Left lung (tissue), 10 donors: ENCODE measurements around the gene CMSS1. TPM values are rescaled to one million over a fixed set of nuclear protein-coding genes. Genes with fewer than 3 reads are reported as not detected.
A peak's percentile ranks its signal among the peaks of the same experiment; 100 is the strongest.

Experiments
- ATAC-seq: fragments of 200-7000 bp; cut with Tn5 transposase; one replicate; pipeline ENCODE4 v1.9.1; 2020; ENCODE audit warnings: moderate library complexity
- DNase-seq, 4 donors: peaks; one replicate each; pipeline ENCODE4 v3.0.0-alpha.2; 2013 to 2020
- H3K27ac ChIP-seq, 2 donors: fragments of 200-600 bp; sonication (generic) in 1 of 2; one replicate each; pipeline versions ENCODE4 v1.5.0 to v1.8.0; 2020 to 2021
- H3K27me3 ChIP-seq, 2 donors: fragments of 200-600 bp; sonication (generic) in 1 of 2; one replicate each; pipeline versions ENCODE4 v1.5.0 to v1.8.0; 2020 to 2021
- H3K36me3 ChIP-seq, 2 donors: fragments of 200-600 bp; sonication (generic) in 1 of 2; one replicate each; pipeline versions ENCODE4 v1.5.0 to v1.8.0; 2020 to 2021
- H3K4me1 ChIP-seq, 2 donors: fragments of 200-600 bp; one replicate each; pipeline ENCODE4 v1.8.0; 2021
- H3K4me3 ChIP-seq, 2 donors: fragments of 200-600 bp; sonication (generic) in 1 of 2; one replicate each; pipeline versions ENCODE4 v1.5.0 to v1.8.0; 2020 to 2021; ENCODE audit warnings: mild to moderate bottlenecking in 1 of 2
- H3K9me3 ChIP-seq, 2 donors: fragments of 200-600 bp; sonication (generic) in 1 of 2; one replicate each; pipeline versions ENCODE4 v1.5.0 to v1.8.0; 2020 to 2021
- CTCF ChIP-seq, 2 donors: fragments of 200-600 bp; sonication (generic) in 1 of 2; IDR thresholded peaks; one replicate each; pipeline versions ENCODE4 v1.5.0 to v1.8.0; 2021; ENCODE audit warnings: antibody characterized with exemption in 2 of 2
- intact Hi-C, 2 donors: fragments of 100-400 bp; cut with DNase I; formaldehyde crosslinking; loops; one replicate each; pipeline versions ENCODE4 v1.11.2 to v1.14.2; 2022
- polyA plus RNA-seq, 6 donors: library from polyadenylated mRNA; unstranded; fragments of 120-200 nt; gene quantifications; one replicate each; pipeline ENCODE4 v1.2.1, GENCODE V29; 2013; ENCODE audit not compliant: insufficient read length in 6 of 6
- total RNA-seq, 2 donors: library from RNA; stranded (reverse); fragmentation: NEBNext Ultra II Directional; extraction: Animal tissue kit (Norgen Biotek cat#: 25700); gene quantifications; one replicate each; pipeline ENCODE4 v1.2.1, GENCODE V29; 2021
- donor health status: DM: no; HTN: yes; CAD: no.
- donor health status: DM: no; HTN: no; CAD: no.

The CMSS1 gene
- total and polyA plus RNA-seq, 8 donors, result 13.4 to 51.0 (median 41.8) TPM

- no peak overlapping the region for H3K4me3 ChIP-seq
- H3K27me3 ChIP-seq, result no peaks in the 10 kb centered on the region
- H3K9me3 ChIP-seq, result no peaks in the 10 kb centered on the region
- DNase-seq, result no peak
- H3K27ac ChIP-seq, result no peak overlapping the region
- no peaks in the 10 kb centered on the region for H3K36me3 ChIP-seq
- intact Hi-C loops, result no loop called here
- no peaks in the 10 kb centered on the region for H3K4me1 ChIP-seq
- TF ChIP-seq CTCF (IDR thresholded peaks at IDR 0.05), result no peak
- no peak for ATAC-seq
Measured at GRCh38 chr3:99971761-99972160, 154.1 kb downstream of the CMSS1 start.

DNA sequence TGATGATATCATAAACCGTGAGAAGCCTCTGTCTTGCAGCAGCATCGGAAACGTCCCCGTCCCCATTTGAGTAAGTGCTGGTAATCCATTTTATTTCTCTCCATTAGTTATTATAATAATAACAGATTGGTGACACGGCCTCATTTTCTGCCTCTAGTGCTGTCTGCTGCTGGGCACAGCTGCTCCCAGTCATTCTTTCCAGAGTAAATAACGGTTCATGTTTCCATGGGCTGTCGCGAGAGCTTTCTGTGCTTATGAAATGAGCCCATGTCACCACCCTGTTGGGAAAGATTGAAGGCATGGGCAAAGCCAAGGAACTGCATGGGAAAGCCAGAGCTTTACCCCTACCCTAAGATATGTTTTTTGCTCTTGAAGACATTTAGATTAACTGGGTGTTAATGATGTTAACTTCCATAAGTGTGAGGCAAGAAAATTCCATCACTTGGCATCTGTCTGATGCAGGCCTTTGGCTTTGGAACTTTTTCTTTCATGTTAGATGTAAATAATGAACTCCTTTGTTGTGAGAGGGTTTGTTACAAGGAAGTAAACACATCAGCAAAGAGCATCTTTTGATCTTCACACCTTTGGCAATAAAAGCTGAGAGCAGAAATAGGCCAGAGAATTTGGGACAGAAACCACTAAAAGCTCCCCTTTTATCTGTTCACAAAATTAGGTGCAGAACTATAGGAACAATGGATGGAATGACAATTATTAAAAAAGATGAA is 154.9 kb downstream of the CMSS1 start:
- no peaks in the 10 kb centered on the region for H3K36me3 ChIP-seq
- H3K27me3 ChIP-seq, result no peaks in the 10 kb centered on the region
- H3K4me1 ChIP-seq, result no peaks in the 10 kb centered on the region
- H3K4me3 ChIP-seq, result no peak overlapping the region
- TF ChIP-seq CTCF (IDR thresholded peaks at IDR 0.05), result no peak
- H3K27ac ChIP-seq, result no peak overlapping the region
- DNase-seq (peak in 1 of 4 donors; percentile 36), ATAC-seq (no peak)
- no peaks in the 10 kb centered on the region for H3K9me3 ChIP-seq
- intact Hi-C loops, result no loop called here

DNA sequence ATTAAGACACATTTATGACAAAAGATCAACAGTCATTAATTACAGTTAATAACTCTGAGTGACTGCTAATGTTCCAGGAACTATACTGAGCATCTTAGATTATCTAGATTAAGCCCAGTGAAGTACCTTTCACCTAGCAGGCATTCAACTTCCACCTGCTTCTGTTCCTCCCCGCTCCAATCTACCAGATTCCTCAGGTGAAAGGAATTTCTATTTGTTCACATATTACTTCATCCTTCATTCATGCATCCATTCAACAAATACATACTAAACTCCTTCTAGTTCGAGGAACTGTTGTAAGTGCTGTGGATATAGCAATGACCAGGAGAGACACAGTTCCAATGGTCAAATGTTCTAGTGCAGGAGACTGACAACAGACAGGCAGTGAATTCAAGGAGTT is 157.3 kb downstream of the CMSS1 start:
- TF ChIP-seq CTCF (IDR thresholded peaks at IDR 0.05), result no peak
- ATAC-seq, result no peak
- intact Hi-C loops, result no loop called here

GRCh38 chr3:99976584-99976983 is 158.9 kb downstream of the CMSS1 start:
- ATAC-seq (no peak), DNase-seq (no peak)
- no peak overlapping the region for H3K4me3 ChIP-seq
- TF ChIP-seq CTCF (IDR thresholded peaks at IDR 0.05), result no peak
- intact Hi-C loops, result no loop called here
- H3K9me3 ChIP-seq, result no peaks in the 10 kb centered on the region
- H3K27me3 ChIP-seq, result no peaks in the 10 kb centered on the region
- H3K36me3 ChIP-seq, result no peaks in the 10 kb centered on the region
- no peaks in the 10 kb centered on the region for H3K4me1 ChIP-seq
- H3K27ac ChIP-seq, result no peak overlapping the region

More for the DNA sequence above, 157.3 kb downstream of the CMSS1 start:
- no peaks in the 10 kb centered on the region for H3K4me1 ChIP-seq
- no peaks in the 10 kb centered on the region for H3K9me3 ChIP-seq
- DNase-seq, result no peak
- H3K27me3 ChIP-seq, result no peaks in the 10 kb centered on the region
- no peak overlapping the region for H3K27ac ChIP-seq
- H3K36me3 ChIP-seq, result no peaks in the 10 kb centered on the region
- no peak overlapping the region for H3K4me3 ChIP-seq

GRCh38 chr3:99978221-99978620 is 160.6 kb downstream of the CMSS1 start:
- Histone ChIP-seq H3K9me3 (no peaks in the 10 kb centered on the region), H3K36me3 (no peaks in the 10 kb centered on the region), H3K27me3 (no peaks in the 10 kb centered on the region), H3K4me3 (no peak overlapping the region), H3K4me1 (no peaks in the 10 kb centered on the region), H3K27ac (no peak overlapping the region)
- DNase-seq (no peak), ATAC-seq (no peak)
- intact Hi-C loops, result no loop called here
- TF ChIP-seq CTCF (IDR thresholded peaks at IDR 0.05), result no peak
